OCI-LY7 (cell line): ENCODE results near the gene INHBE. TPM values are rescaled to one million over a fixed set of nuclear protein-coding genes. Genes with fewer than 3 reads are reported as not detected.
"Not testable (repeated sequence)": the region's sequence is repeated elsewhere in the genome, so short reads cannot be mapped to it uniquely, and the experiment has no call there.

Experiments used
- BruUV-seq: library from RNA; stranded (reverse); fragments of 400-500 nt; replicated peaks from 2 replicates; lab custom pipeline; 2021; lab: Mats Ljungman, UMichigan
- CTCF ChIA-PET: fragments of 300-600 bp; sonication (Branson Sonifier 250); formaldehyde crosslinking; loops from one replicate; lab custom pipeline; 2022; ENCODE audit warnings: antibody characterized with exemption; ENCODE audit not compliant: unreplicated experiment; lab: Charles Lee
- POLR2A ChIA-PET: fragments of 300-600 bp; sonication (Branson Sonifier 250); formaldehyde crosslinking; loops from one replicate; lab custom pipeline; 2022; ENCODE audit warnings: antibody characterized with exemption; lab: Charles Lee
- DNase-seq: peaks from one replicate; pipeline ENCODE4 v3.0.0-alpha.2; 2015; ENCODE audit warnings: low spot score
- H2AFZ ChIP-seq: fragments of 200-600 bp; sonication (generic), shearing (Covaris generic); 2 replicates; pipeline ENCODE4 v1.6.1; 2014; ENCODE audit warnings: mild to moderate bottlenecking, antibody characterized with exemption, low read length, moderate library complexity
- H3K27ac ChIP-seq: fragments of 200-600 bp; sonication (generic); 2 replicates; pipeline ENCODE4 v1.5.1; 2014; ENCODE audit warnings: mixed run types, low read depth, mild to moderate bottlenecking, moderate library complexity, low read length, inconsistent platforms; ENCODE audit not compliant: poor library complexity, severe bottlenecking
- H3K36me3 ChIP-seq: fragments of 200-600 bp; sonication (generic); 2 replicates; pipeline ENCODE4 v1.6.1; 2014; ENCODE audit warnings: mild to moderate bottlenecking, antibody characterized with exemption, low read length, moderate library complexity, mixed read lengths; ENCODE audit not compliant: insufficient read depth
- H3K4me1 ChIP-seq: fragments of 200-600 bp; sonication (generic); 2 replicates; pipeline ENCODE4 v1.5.1; 2014; ENCODE audit warnings: mild to moderate bottlenecking, low read length; ENCODE audit not compliant: insufficient read depth, poor library complexity, severe bottlenecking
- H3K4me2 ChIP-seq: fragments of 200-600 bp; sonication (generic); 2 replicates; pipeline ENCODE4 v1.6.1; 2014; ENCODE audit warnings: mild to moderate bottlenecking, low read length
- H3K4me3 ChIP-seq: fragments of 200-600 bp; sonication (generic); 2 replicates; pipeline ENCODE4 v1.5.1; 2014; ENCODE audit warnings: mild to moderate bottlenecking, low read depth, low read length; ENCODE audit not compliant: poor library complexity, severe bottlenecking
- H3K79me2 ChIP-seq: fragments of 200-600 bp; sonication (generic); 2 replicates; pipeline ENCODE4 v1.6.1; 2016; ENCODE audit warnings: low read depth, mild to moderate bottlenecking, low read length, moderate library complexity, mixed read lengths; ENCODE audit not compliant: insufficient read depth
- H3K9me2 ChIP-seq: fragments of 200-600 bp; sonication (generic); 2 replicates; pipeline ENCODE4 v1.6.1; 2016; ENCODE audit warnings: mild to moderate bottlenecking, low read length, mixed read lengths; ENCODE audit not compliant: insufficient read depth
- H3K9me3 ChIP-seq: fragments of 200-600 bp; sonication (generic); 2 replicates; pipeline ENCODE4 v1.6.1; 2014; ENCODE audit warnings: mild to moderate bottlenecking, mixed run types, low read length, mixed read lengths
- H4K20me1 ChIP-seq: fragments of 200-600 bp; sonication (generic); 2 replicates; pipeline ENCODE4 v1.6.1; 2014; ENCODE audit warnings: mild to moderate bottlenecking, antibody characterized with exemption, low read length, moderate library complexity, mixed read lengths; ENCODE audit not compliant: insufficient read depth
- CTCF ChIP-seq: fragments of 200-600 bp; sonication (generic); conservative IDR thresholded peaks from 2 replicates; pipeline ENCODE4 v1.5.1; 2014; ENCODE audit warnings: mild to moderate bottlenecking, antibody characterized with exemption, low read length, moderate library complexity, mixed read lengths
- EZH2phosphoT487 ChIP-seq: fragments of 200-600 bp; sonication (generic); IDR thresholded peaks from 2 replicates; pipeline ENCODE4 v1.6.1; 2018; ENCODE audit warnings: low read depth, borderline replicate concordance, mild to moderate bottlenecking, mixed run types, antibody characterized with exemption, low read length, moderate library complexity, mixed read lengths
- intact Hi-C: fragments of 100-400 bp; cut with micrococcal nuclease; formaldehyde crosslinking; loops from one replicate; pipeline ENCODE4 v1.10.0; 2022; ENCODE audit not compliant: unreplicated experiment
- total RNA-seq, 2 experiments: library from RNA; depleted of rRNA in 1 of 2; stranded (reverse); fragments of >200 nt in 1 of 2; shearing (Covaris generic) in 1 of 2; gene quantifications; 2 replicates each; pipeline ENCODE4 v1.2.3, GENCODE V29; 2014 to 2022

Gene INHBE
- total RNA-seq, 2 experiments from 2014 or later = 3.2 to 4.0 TPM

GRCh38 chr12:57498571-57498970 lies 43.5 kb downstream of the INHBE start:
- no TSS peak for BruUV-seq
- POLR2A ChIA-PET = no interaction called here

GRCh38 chr12:57500213-57500612 lies 45.1 kb downstream of the INHBE start:
- intact Hi-C loops = no loop called here

More at GRCh38 chr12:57498571-57498970, 43.5 kb downstream of the INHBE start:
- no peaks in the 10 kb centered on the region for H3K79me2 ChIP-seq
- H3K27ac ChIP-seq = no peak overlapping the region
- H3K4me3 ChIP-seq = no peak overlapping the region
- TF ChIP-seq CTCF (no peak), EZH2phosphoT487 (no peak)
- no peaks in the 10 kb centered on the region for H3K9me2 ChIP-seq
- H4K20me1 ChIP-seq = no peaks in the 10 kb centered on the region
- H2AFZ ChIP-seq = no peak overlapping the region
- CTCF ChIA-PET = no interaction called here
- intact Hi-C loops = no loop called here
- H3K4me1 ChIP-seq = no peaks in the 10 kb centered on the region
- H3K4me2 ChIP-seq = no peak overlapping the region
- H3K36me3 ChIP-seq = peaks cover 86% of the 10 kb centered on the region
- H3K9me3 ChIP-seq = no peaks in the 10 kb centered on the region
- DNase-seq = no peak

GRCh38 chr12:57502311-57502969 lies 47.3 kb downstream of the INHBE start:
- H3K36me3 ChIP-seq = peaks cover 88% of the 10 kb centered on the region
- H3K4me2 ChIP-seq, DNase-seq, H3K9me2 ChIP-seq, H3K79me2 ChIP-seq, H3K9me3 ChIP-seq, H3K27ac ChIP-seq, H3K4me1 ChIP-seq, H2AFZ ChIP-seq, CTCF ChIA-PET, H3K4me3 ChIP-seq, H4K20me1 ChIP-seq, intact Hi-C loops, BruUV-seq: not testable (repeated sequence)
- POLR2A ChIA-PET = interaction anchor here (0.6 to 1.1 kb wide), 3 partner anchors 11 to 15 kb away, joined by 3 to 5 read pairs (median 3); no protein-coding TSS in a partner anchor

More at GRCh38 chr12:57500213-57500612, 45.1 kb downstream of the INHBE start:
- ChIA-PET CTCF (no interaction called here), POLR2A (interaction anchor here (1.4 kb wide), 1 partner anchor 12 kb away, joined by 3 read pairs; no protein-coding TSS in a partner anchor)
- Histone ChIP-seq H3K79me2 (no peaks in the 10 kb centered on the region), H3K27ac (no peak overlapping the region), H3K9me3 (no peaks in the 10 kb centered on the region), H3K9me2 (no peaks in the 10 kb centered on the region), H2AFZ (no peak overlapping the region), H4K20me1 (no peaks in the 10 kb centered on the region), H3K4me1 (no peaks in the 10 kb centered on the region), H3K4me3 (no peak overlapping the region), H3K4me2 (no peak overlapping the region), H3K36me3 (peaks cover 93% of the 10 kb centered on the region)
- no TSS peak for BruUV-seq
- TF ChIP-seq CTCF (no peak), EZH2phosphoT487 (no peak)
- no peak for DNase-seq

- H2AFZ ChIP-seq, H3K79me2 ChIP-seq, H3K9me2 ChIP-seq, intact Hi-C loops, H3K27ac ChIP-seq, H3K4me1 ChIP-seq, DNase-seq, CTCF ChIA-PET, H3K9me3 ChIP-seq, H3K4me2 ChIP-seq, BruUV-seq, H4K20me1 ChIP-seq, H3K4me3 ChIP-seq: not testable (repeated sequence)
- peaks cover 83% of the 10 kb centered on the region for H3K36me3 ChIP-seq
- POLR2A ChIA-PET = interaction anchor here (0.7 to 0.8 kb wide), 2 partner anchors 10 to 352 kb away, joined by 3 read pairs; no protein-coding TSS in a partner anchor
Measured at GRCh38 chr12:57506541-57506940, 51.4 kb downstream of the INHBE start.
